ENCODE measurements around the gene TNPO1. TPM values are rescaled to one million over a fixed set of nuclear protein-coding genes. Genes with fewer than 3 reads are reported as not detected.
"Not testable (repeated sequence)": the region's sequence is repeated elsewhere in the genome, so short reads cannot be mapped to it uniquely, and the experiment has no call there.

The TNPO1 gene
- 37.0 TPM for polyA plus RNA-seq (2012; ENCODE audit: missing spikeins)

DNA sequence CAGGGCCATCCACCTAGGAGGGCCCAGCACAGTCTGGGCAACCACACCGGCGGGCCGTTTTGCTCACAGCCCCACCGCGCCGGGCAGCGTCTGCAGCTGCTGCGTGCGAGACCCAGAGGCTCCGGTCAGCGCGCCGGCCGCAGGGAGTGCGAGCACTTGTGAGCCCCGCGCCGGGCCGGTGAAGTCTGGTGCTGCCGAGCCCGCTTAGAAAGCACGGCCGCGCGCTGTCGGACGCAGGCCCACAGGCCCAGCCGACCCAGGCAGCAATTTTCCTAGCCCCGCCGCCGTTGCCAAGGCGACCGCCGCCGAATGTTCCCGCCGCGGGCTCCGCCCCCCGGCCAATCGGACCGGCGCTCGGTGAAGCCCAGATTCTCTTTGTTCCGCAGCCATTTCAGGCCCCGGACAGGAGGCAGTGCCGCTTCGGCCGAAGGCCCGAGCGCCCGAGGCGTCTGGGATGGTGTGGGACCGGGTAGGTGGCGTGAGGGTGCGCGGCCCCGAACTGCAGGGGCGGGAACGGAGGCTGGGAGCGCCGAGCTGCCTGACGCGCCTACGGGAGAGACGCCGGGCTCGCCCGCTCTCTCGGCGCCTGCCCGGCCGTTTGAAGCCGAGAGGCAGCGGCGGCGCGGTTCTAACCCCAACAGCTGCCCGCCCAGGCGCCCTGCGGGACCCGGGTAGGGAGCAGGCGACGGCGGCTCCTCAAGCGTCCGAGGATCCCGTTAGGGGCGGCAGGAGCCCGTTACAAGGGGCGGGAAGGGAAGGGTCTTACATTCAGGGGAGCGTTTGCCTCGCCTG, at the start of gene TNPO1:
Gene TNPO1, plus strand, starts transcription at position 378 of the 792 bp plus-strand sequence. Its CDS starts 77 bp downstream, at position 455.
- DNase-seq (ENCODE audit: insufficient read length) = peak; percentile 59
- peak; percentile 96 for FAIRE-seq
- TF ChIP-seq TAF1 (IDR thresholded peaks at IDR 0.05; ENCODE audit: borderline replicate concordance, low read depth, low read length) = peak; percentile 73
- TF ChIP-seq POLR2A (IDR thresholded peaks at IDR 0.05; ENCODE audit: low read depth, low read length) = peak; percentile 84
- TF ChIP-seq POLR2AphosphoS5 (IDR thresholded peaks at IDR 0.05; ENCODE audit: low read depth, low read length) = peak; percentile 78

DNA sequence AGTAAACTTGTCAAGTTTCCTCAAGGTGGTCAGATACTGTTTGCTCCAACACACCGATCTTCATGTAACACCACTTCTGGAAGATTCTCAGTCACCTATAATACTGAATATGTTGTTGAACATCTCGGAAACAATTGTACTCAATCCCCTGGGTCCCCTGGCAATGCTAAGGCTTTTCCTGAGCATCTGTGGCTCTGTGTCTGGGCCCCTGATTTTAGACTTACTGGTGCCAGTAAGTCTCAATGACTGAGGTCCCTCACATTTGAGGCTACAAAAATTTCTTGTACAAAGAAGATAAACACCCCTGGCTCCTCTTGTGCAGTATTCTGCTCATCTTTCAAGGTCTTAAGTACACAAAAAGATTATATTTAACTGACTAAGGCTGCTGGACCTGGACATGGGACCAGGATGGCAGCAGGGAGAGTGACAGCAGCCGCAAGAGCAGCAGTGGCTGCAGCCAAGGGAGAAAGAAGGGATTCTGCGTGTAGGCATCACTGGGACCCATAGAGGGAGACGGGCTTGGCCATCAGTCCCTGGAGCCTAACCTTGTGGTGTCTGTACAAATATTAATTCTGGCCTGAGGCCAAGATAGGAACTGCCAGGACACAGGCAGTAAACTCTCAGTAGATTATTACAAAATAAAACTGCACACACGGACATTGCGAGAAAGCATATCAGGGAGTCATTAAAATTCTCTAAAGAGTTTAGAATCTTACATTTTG, 49.0 kb upstream of the TNPO1 start:
- FAIRE-seq (no peak), DNase-seq (ENCODE audit: insufficient read length) (no peak)
- no peak for TF ChIP-seq POLR2A (IDR thresholded peaks at IDR 0.05; ENCODE audit: low read depth, low read length)

DNA sequence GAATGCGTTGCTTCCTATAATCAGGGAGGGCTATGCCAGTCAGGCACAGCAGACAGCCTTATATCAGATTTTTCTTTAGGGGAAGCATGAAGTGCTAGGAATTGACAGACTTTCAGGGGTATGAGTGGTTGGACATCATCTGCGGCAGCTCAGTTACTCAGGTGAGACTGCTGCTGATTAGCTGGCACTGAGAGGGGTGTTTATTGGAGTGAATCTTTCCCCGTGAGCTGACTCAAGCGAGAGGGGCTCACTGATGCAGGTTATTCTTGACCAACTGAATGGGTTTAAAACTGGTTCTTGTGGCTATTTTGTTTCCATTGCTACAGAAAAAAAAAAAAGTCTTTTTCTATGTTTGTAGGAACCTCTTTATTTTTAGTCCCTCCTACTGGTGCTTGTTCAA, 46.2 kb upstream of the TNPO1 start:
- FAIRE-seq (no peak), DNase-seq (ENCODE audit: insufficient read length) (no peak)

DNA sequence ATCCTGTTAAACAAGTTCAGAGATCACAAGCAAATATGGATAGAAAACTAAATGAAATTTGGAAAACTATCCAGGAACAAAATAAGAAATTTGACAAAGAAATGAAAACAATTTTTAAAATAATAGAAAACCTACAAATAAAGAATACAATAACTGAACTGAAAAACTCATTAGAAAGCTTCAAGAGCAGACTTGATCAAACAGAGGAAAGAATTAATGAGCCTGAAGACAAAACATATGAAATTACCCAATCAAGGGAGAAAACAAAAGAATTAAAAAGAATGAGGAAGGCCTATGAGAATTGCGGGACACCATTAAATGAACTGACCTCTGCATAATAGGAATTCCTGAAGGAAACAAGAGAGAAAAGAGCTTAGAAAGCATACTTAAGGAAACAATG, 39.8 kb upstream of the TNPO1 start:
- no peak for FAIRE-seq
- TF ChIP-seq POLR2A (IDR thresholded peaks at IDR 0.05; ENCODE audit: low read depth, low read length) = no peak
- TF ChIP-seq POLR2AphosphoS5 (IDR thresholded peaks at IDR 0.05; ENCODE audit: low read depth, low read length) = no peak
- no peak for TF ChIP-seq TAF1 (IDR thresholded peaks at IDR 0.05; ENCODE audit: borderline replicate concordance, low read depth, low read length)
- DNase-seq (ENCODE audit: insufficient read length) = no peak

More for the DNA sequence above, 46.2 kb upstream of the TNPO1 start:
- TF ChIP-seq TAF1 (IDR thresholded peaks at IDR 0.05; ENCODE audit: borderline replicate concordance, low read depth, low read length) (no peak), POLR2A (IDR thresholded peaks at IDR 0.05; ENCODE audit: low read depth, low read length) (no peak), POLR2AphosphoS5 (IDR thresholded peaks at IDR 0.05; ENCODE audit: low read depth, low read length) (no peak)

DNA sequence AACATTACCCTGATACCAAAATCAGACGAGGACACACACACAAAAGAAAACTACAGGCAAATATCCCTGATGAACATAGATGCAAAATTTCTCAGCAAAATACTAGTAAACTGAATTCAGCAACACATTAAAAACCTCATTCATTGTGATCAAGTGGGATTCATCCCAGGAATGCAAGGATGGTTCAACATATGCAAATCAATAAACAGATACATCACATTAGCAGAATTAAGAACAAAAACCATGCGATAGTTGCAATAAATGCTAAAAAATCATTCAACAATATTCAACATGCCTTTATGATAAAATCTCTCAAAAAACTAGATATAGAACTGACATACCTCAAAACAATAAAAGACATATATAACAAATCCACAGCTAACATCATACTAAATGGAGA, 36.9 kb upstream of the TNPO1 start:
- TF ChIP-seq POLR2A (IDR thresholded peaks at IDR 0.05; ENCODE audit: low read depth, low read length) = no peak
- TF ChIP-seq POLR2AphosphoS5 (IDR thresholded peaks at IDR 0.05; ENCODE audit: low read depth, low read length) = no peak
- TF ChIP-seq TAF1 (IDR thresholded peaks at IDR 0.05; ENCODE audit: borderline replicate concordance, low read depth, low read length) = no peak
- no peak for FAIRE-seq

DNA sequence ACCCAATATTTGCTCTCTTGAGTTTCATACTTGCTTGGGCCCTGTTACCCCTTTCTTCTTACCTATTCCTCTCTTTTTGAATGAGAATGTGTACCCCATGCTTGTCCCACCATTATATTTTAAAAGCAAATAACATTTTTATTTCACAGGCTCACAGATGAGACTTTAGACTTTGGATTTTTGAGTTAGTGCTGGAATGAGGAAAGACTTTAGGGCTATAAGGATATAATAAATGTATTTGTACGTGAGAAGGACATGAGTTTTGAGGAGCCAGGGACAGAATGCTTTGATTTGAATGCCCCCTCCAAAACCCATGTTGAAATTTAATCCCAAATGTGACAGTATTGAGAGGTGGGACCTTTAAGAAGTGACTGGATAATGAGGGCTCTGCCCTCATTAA, 33.1 kb upstream of the TNPO1 start:
- TF ChIP-seq POLR2A (IDR thresholded peaks at IDR 0.05; ENCODE audit: low read depth, low read length) (no peak), POLR2AphosphoS5 (IDR thresholded peaks at IDR 0.05; ENCODE audit: low read depth, low read length) (no peak), TAF1 (IDR thresholded peaks at IDR 0.05; ENCODE audit: borderline replicate concordance, low read depth, low read length) (no peak)
- DNase-seq (ENCODE audit: insufficient read length) = no peak
- no peak for FAIRE-seq

More for the DNA sequence above, 36.9 kb upstream of the TNPO1 start:
- DNase-seq (ENCODE audit: insufficient read length) = no peak

DNA sequence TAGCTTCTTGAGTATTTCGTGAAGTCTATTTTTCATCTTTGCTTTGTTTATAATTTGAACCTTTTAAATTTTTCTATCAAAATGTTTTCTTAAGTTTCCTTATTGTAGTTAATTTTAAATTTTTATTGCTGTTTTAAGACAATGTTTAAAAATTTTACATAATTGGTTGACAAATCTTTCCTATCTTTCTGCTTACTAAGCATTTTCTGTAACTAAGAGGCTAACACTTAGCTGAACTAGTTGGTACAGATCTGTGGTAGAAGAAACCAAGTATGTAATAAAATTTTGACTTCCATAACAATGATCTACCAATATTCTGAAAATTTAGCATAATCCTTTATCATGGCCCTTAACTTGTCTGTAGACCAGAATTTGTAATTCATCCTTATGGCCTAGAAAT, 32.3 kb upstream of the TNPO1 start:
- TF ChIP-seq POLR2A (IDR thresholded peaks at IDR 0.05; ENCODE audit: low read depth, low read length) (no peak), POLR2AphosphoS5 (IDR thresholded peaks at IDR 0.05; ENCODE audit: low read depth, low read length) (no peak), TAF1 (IDR thresholded peaks at IDR 0.05; ENCODE audit: borderline replicate concordance, low read depth, low read length) (no peak)
- FAIRE-seq (no peak), DNase-seq (ENCODE audit: insufficient read length) (no peak)

DNA sequence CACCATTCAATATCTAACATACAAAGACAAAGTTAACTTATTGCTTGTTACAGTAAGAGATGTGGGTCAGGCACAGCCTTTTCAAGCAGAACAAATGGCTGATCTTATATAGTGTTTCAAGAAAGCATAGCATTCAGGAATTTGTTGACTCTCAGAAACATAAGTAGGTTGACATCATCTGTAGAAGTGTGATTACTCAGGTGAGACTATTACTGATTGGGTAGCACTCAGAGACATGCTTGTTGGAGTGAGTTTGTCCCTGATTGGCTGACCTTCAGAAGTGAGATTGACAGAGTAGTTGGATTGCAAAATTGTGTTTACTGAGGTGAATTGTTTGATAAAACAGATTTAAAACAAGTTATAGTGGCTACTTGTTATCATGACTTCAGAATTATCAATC, 30.7 kb upstream of the TNPO1 start:
- TF ChIP-seq TAF1 (IDR thresholded peaks at IDR 0.05; ENCODE audit: borderline replicate concordance, low read depth, low read length) = no peak
- no peak for TF ChIP-seq POLR2AphosphoS5 (IDR thresholded peaks at IDR 0.05; ENCODE audit: low read depth, low read length)
- TF ChIP-seq POLR2A (IDR thresholded peaks at IDR 0.05; ENCODE audit: low read depth, low read length) = no peak
- DNase-seq (ENCODE audit: insufficient read length) (no peak), FAIRE-seq (no peak)

DNA sequence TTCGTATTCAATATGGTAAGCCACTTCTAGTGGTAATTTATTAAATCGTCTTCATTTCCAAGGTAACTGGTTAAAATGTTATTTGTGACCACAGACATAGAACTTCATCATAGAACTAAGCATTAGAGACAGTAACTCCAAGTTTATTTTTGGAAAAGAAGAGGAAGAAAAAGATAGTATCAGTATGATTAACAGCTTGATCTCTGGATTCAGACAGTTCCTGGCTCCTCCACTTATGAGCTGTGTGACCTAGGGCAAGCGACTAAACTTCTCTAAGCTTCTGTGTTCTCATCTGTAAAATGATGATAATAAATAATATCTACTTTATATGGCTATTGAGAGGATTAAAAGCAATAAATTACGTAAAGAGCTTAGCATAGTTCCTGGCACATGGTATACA, 29.8 kb upstream of the TNPO1 start:
- DNase-seq (ENCODE audit: insufficient read length) = no peak
- FAIRE-seq = no peak
- no peak for TF ChIP-seq TAF1 (IDR thresholded peaks at IDR 0.05; ENCODE audit: borderline replicate concordance, low read depth, low read length)
- no peak for TF ChIP-seq POLR2A (IDR thresholded peaks at IDR 0.05; ENCODE audit: low read depth, low read length)
- no peak for TF ChIP-seq POLR2AphosphoS5 (IDR thresholded peaks at IDR 0.05; ENCODE audit: low read depth, low read length)

DNA sequence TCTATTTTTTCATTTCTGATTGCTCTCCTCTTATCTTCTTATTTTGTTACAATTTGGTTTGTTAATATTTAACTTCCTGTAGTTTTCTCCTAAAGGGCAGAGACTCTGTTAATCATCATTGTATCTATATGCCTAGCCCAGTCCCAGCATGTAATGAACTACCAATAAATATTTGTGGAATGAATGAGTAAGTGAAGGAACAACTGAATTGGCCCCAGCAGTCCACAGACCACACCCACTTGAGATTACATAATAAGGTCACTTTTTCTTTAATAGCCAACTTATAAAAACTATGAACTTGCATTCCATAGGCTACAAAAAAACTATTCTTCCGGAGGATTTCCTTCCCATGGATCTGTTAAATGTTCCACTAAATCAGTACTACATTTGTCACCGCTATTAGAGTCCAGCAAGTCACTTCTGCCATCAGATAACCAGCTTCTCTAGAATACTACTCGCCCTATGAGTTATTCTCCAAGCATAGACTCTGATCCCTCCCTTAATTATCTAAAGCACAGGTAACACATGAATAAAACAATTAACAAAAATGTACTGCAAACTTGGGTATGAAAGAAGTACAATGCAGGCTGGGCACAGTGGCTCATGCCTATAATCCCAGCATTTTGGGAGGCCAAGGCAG, 27.5 kb upstream of the TNPO1 start:
- TF ChIP-seq TAF1 (IDR thresholded peaks at IDR 0.05; ENCODE audit: borderline replicate concordance, low read depth, low read length) = no peak
- no peak for TF ChIP-seq POLR2AphosphoS5 (IDR thresholded peaks at IDR 0.05; ENCODE audit: low read depth, low read length)
- no peak for FAIRE-seq
- no peak for DNase-seq (ENCODE audit: insufficient read length)

DNA sequence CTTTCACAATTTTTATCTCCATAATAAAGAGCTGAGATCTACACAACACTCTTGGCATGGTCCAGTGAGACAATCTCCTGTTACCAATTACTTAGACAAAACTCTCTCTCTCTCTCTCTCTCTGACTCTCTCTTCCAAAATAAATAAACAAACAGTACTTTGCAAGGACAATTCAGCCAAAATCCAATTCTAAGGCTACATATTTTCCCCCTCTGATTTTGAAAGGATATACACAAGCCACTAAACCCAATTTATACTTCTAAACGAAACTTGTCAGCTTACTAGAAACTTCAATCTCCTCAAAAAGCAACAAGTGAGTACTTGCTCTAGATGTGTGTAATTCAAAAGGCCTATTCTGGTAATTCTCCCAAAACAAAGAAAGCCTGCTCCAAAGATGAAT, 26.3 kb upstream of the TNPO1 start:
- FAIRE-seq = no peak
- TF ChIP-seq POLR2A (IDR thresholded peaks at IDR 0.05; ENCODE audit: low read depth, low read length) (no peak), POLR2AphosphoS5 (IDR thresholded peaks at IDR 0.05; ENCODE audit: low read depth, low read length) (no peak), TAF1 (IDR thresholded peaks at IDR 0.05; ENCODE audit: borderline replicate concordance, low read depth, low read length) (no peak)
- no peak for DNase-seq (ENCODE audit: insufficient read length)

DNA sequence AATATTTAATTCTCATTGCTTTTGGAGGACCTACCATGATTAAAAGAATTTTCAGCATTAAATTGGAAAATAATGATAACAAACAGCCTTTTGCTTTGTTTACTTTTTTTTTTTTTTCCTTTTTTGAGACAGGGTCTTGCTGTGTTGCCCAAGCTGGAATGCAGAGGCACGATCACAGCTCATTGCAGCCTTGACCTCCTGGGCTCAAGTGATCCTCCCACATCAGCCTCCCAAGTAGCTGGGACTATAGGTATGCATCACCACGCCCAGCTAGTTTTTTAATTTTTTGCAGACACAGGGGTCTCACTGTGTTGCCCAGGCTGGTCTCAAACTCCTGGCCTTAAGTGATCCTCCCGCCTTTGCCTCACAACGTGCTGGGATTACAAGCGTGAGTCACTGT, 23.8 kb upstream of the TNPO1 start:
- not testable (repeated sequence) for FAIRE-seq; DNase-seq (ENCODE audit: insufficient read length)

Data from GM12892 (cell line).